Muscle of leg (tissue), 11 donors: ENCODE measurements around the gene SHLD2. TPM values are rescaled to one million over a fixed set of nuclear protein-coding genes. Genes with fewer than 3 reads are reported as not detected.
"Not testable (repeated sequence)": the region's sequence is repeated elsewhere in the genome, so short reads cannot be mapped to it uniquely, and the experiment has no call there.

Experiments used
- DNase-seq: peaks from one replicate; pipeline ENCODE4 v3.0.0; 2013
- H3K27ac ChIP-seq: one replicate; pipeline ENCODE4 v1.5.1; 2013; ENCODE audit warnings: mild to moderate bottlenecking, low read length, control low read depth
- H3K27me3 ChIP-seq: one replicate; pipeline ENCODE4 v1.6.1; 2013; ENCODE audit warnings: low read length; ENCODE audit not compliant: control insufficient read depth, insufficient read depth
- H3K36me3 ChIP-seq: one replicate; pipeline ENCODE4 v1.6.1; 2013; ENCODE audit warnings: low read length; ENCODE audit not compliant: control insufficient read depth, insufficient read depth
- H3K4me1 ChIP-seq: one replicate; pipeline ENCODE4 v1.6.1; 2013; ENCODE audit warnings: low read length; ENCODE audit not compliant: control insufficient read depth, insufficient read depth
- H3K4me3 ChIP-seq: one replicate; pipeline ENCODE4 v1.5.1; 2013; ENCODE audit warnings: low read length, control low read depth
- H3K9me3 ChIP-seq: replicated peaks from 2 replicates; pipeline ENCODE4 v1.6.1; 2013; ENCODE audit warnings: low read depth, low read length; ENCODE audit not compliant: control insufficient read depth
- WGBS: methylation state at CpG from one replicate; pipeline ENCODE4 v1.1.5; 2013; ENCODE audit warnings: missing lambda C conversion rate; ENCODE audit not compliant: insufficient coverage; 5-methylcytosine and 5-hydroxymethylcytosine counted together
- polyA plus RNA-seq, 8 donors: library from polyadenylated mRNA; unstranded; fragments of 120-200 nt; gene quantifications; one replicate each; pipeline versions ENCODE4 v1.2.1 to v1.2.3, GENCODE V29; 2013; ENCODE audit warnings: inconsistent platforms in 1 of 8, low replicate concordance in 1 of 8; ENCODE audit not compliant: insufficient read length in 8 of 8, insufficient read depth in 1 of 8
- total RNA-seq: library from RNA; stranded (reverse); fragments of 120-200 nt; gene quantifications from one replicate; pipeline ENCODE4 v1.2.4, GENCODE V29; 2013

SHLD2 gene
- total and polyA plus RNA-seq, 9 donors = 17.0 to 30.9 (median 22.1) TPM

- H3K27me3 ChIP-seq = no peaks in the 10 kb centered on the region
- H3K4me3 ChIP-seq = no peak overlapping the region
- peaks cover 51% of the 10 kb centered on the region for H3K36me3 ChIP-seq
- no peak for DNase-seq
- no peaks in the 10 kb centered on the region for H3K9me3 ChIP-seq
- H3K27ac ChIP-seq = no peak overlapping the region
- no peaks in the 10 kb centered on the region for H3K4me1 ChIP-seq
- WGBS = 100% methylated on average over 3 of the region's 5 CpGs
Observed at GRCh38 chr10:87064651-87065050, 30.4 kb upstream of the SHLD2 start.

GRCh38 chr10:87066178-87066577 lies 28.8 kb upstream of the SHLD2 start:
- Histone ChIP-seq H3K36me3 (peaks cover 47% of the 10 kb centered on the region), H3K4me1 (no peaks in the 10 kb centered on the region)

GRCh38 chr10:87066865-87067264 lies 28.1 kb upstream of the SHLD2 start:
- 100% methylated on average over 1 of the region's 1 CpG for WGBS
- Histone ChIP-seq H3K27ac (no peak overlapping the region), H3K9me3 (no peaks in the 10 kb centered on the region), H3K4me1 (no peaks in the 10 kb centered on the region), H3K4me3 (no peak overlapping the region), H3K36me3 (peaks cover 45% of the 10 kb centered on the region), H3K27me3 (no peaks in the 10 kb centered on the region)
- DNase-seq = no peak

More at GRCh38 chr10:87066178-87066577, 28.8 kb upstream of the SHLD2 start:
- no peak overlapping the region for H3K27ac ChIP-seq
- WGBS = 89% methylated on average over 2 of the region's 2 CpGs
- H3K27me3 ChIP-seq = no peaks in the 10 kb centered on the region
- H3K4me3 ChIP-seq = no peak overlapping the region
- no peaks in the 10 kb centered on the region for H3K9me3 ChIP-seq
- no peak for DNase-seq

GRCh38 chr10:87068281-87068680 lies 26.7 kb upstream of the SHLD2 start:
- Histone ChIP-seq H3K4me1 (no peaks in the 10 kb centered on the region), H3K36me3 (peaks cover 52% of the 10 kb centered on the region), H3K9me3 (no peaks in the 10 kb centered on the region), H3K4me3 (no peak overlapping the region), H3K27me3 (no peaks in the 10 kb centered on the region), H3K27ac (no peak overlapping the region)
- WGBS = no CpG with 5 or more reads among the region's 1 CpG
- no peak for DNase-seq

- Histone ChIP-seq H3K36me3 (peaks cover 26% of the 10 kb centered on the region), H3K4me1 (no peaks in the 10 kb centered on the region)
Observed at GRCh38 chr10:87072449-87072848, 22.6 kb upstream of the SHLD2 start.

GRCh38 chr10:87076421-87076820 lies 18.6 kb upstream of the SHLD2 start:
- DNase-seq = not testable (repeated sequence)

More at GRCh38 chr10:87072449-87072848, 22.6 kb upstream of the SHLD2 start:
- 20% methylated on average over 1 of the region's 2 CpGs for WGBS
- Histone ChIP-seq H3K9me3 (no peaks in the 10 kb centered on the region), H3K27me3 (no peaks in the 10 kb centered on the region), H3K27ac (no peak overlapping the region), H3K4me3 (no peak overlapping the region)
- DNase-seq = no peak

GRCh38 chr10:87079106-87079836 lies 15.7 kb upstream of the SHLD2 start:
- Histone ChIP-seq H3K4me3 (no peak overlapping the region), H3K36me3 (peaks cover under 1% of the 10 kb centered on the region), H3K9me3 (no peaks in the 10 kb centered on the region), H3K4me1 (no peaks in the 10 kb centered on the region), H3K27ac (no peak overlapping the region), H3K27me3 (no peaks in the 10 kb centered on the region)
- DNase-seq = no peak
- 80% methylated on average over 3 of the region's 11 CpGs for whole genome bisulfite sequencing

More at GRCh38 chr10:87076421-87076820, 18.6 kb upstream of the SHLD2 start:
- not testable (repeated sequence) for H3K4me1 ChIP-seq, H3K27ac ChIP-seq, H3K9me3 ChIP-seq, H3K27me3 ChIP-seq, H3K4me3 ChIP-seq
- no CpG with 5 or more reads among the region's 2 CpGs for WGBS
- H3K36me3 ChIP-seq = peaks cover 15% of the 10 kb centered on the region

- WGBS = no CpG with 5 or more reads among the region's 31 CpGs
- H3K4me1 ChIP-seq, H3K27ac ChIP-seq, H3K4me3 ChIP-seq, DNase-seq, H3K9me3 ChIP-seq, H3K27me3 ChIP-seq, H3K36me3 ChIP-seq: not testable (repeated sequence)
Observed at GRCh38 chr10:87080621-87081020, 14.4 kb upstream of the SHLD2 start.

- H3K27me3 ChIP-seq, H3K36me3 ChIP-seq, DNase-seq, H3K4me3 ChIP-seq, H3K27ac ChIP-seq, H3K9me3 ChIP-seq, H3K4me1 ChIP-seq: not testable (repeated sequence)
- no CpG with 5 or more reads among the region's 3 CpGs for WGBS
Observed at GRCh38 chr10:87081574-87081973, 13.4 kb upstream of the SHLD2 start.

- not testable (repeated sequence) for H3K36me3 ChIP-seq, H3K4me3 ChIP-seq, H3K27me3 ChIP-seq, H3K4me1 ChIP-seq, H3K9me3 ChIP-seq
- H3K27ac ChIP-seq = peak overlapping the region; percentile 55
- DNase-seq = peak; percentile 60
- no CpG with 5 or more reads among the region's 1 CpG for WGBS
Observed at GRCh38 chr10:87082219-87082618, 12.8 kb upstream of the SHLD2 start.
